SU-DHL-6 (cell line): ENCODE data around the gene FKBP1C.
"Not testable (repeated sequence)": the region's sequence is repeated elsewhere in the genome, so short reads cannot be mapped to it uniquely, and the experiment has no call there.

Experiments used
- CTCF ChIP-seq: fragments of 200-600 bp; sonication (generic); IDR thresholded peaks from one replicate; pipeline ENCODE4 v1.5.1; 2017; ENCODE audit warnings: antibody characterized with exemption, mild to moderate bottlenecking, low read length, moderate library complexity; ENCODE audit not compliant: insufficient read depth, poor library complexity, severe bottlenecking
- EZH2phosphoT487 ChIP-seq: fragments of 200-600 bp; sonication (generic), shearing (Covaris generic); conservative IDR thresholded peaks from 2 replicates; pipeline ENCODE4 v1.6.1; 2018; ENCODE audit warnings: mild to moderate bottlenecking, antibody characterized with exemption, low read length, moderate library complexity, mixed read lengths

GRCh38 chr6:63230027-63230426 is 18.8 kb downstream of the FKBP1C start:
- TF ChIP-seq CTCF, EZH2phosphoT487: not testable (repeated sequence)
